Activated CD4-positive, alpha-beta T cell treated with anti-CD3 and anti-CD28 coated beads for 4 hours (primary cell): ENCODE results near the gene FYB1.
A peak's percentile ranks its signal among the peaks of the same experiment; 100 is the strongest.

Source experiments
- DNase-seq, 2 donors: peaks; one replicate each; pipeline ENCODE4 v3.0.0-alpha.2; 2020

FYB1 gene

GRCh38 chr5:39157701-39158100, 61.7 kb downstream of the FYB1 start:
- DNase-seq = no peak

DNA sequence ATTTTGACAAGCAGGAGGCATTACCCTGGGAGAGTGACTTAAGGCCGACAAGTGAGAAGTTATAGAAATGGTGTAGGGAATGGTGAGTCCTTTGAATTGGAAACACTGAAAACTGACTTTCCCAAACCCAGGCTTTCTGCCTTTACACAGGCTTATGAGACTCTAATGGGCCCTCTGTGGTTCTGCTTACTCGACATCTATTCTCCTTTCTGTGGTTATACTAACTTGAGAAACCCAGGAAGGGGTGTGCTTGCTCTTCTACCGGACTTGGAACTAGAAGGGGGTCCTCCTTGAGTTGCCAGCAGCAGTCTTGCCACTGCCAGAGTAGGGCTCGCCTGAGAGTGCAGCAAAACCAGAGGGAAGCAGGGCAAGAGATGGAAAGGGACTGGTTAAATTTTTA, 63.3 kb downstream of the FYB1 start:
- no peak for DNase-seq

- no peak for DNase-seq
These were observed 67.6 kb downstream of the FYB1 start for GRCh38 chr5:39151745-39152144.

DNA sequence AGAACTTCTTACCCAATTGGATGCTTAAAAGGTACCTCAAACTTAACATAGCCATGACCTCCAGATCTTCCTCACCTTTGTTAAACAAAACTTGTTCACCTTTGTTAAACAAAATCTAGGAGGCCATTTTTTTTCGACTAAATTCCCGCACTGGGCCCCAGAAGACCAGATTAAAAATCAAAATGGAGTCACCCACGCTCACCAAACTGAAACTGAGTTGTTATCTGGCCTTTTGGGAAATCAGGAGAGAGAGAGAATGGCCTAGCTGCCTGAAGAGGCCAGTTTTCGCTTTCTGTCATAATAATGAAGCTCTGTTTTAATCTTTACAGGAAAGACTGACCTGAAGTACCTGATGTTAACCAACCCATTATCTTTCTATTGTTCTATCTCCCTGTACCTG, 69.4 kb downstream of the FYB1 start:
- no peak for DNase-seq

GRCh38 chr5:39148983-39149534, 70.3 kb downstream of the FYB1 start:
- DNase-seq = no peak

GRCh38 chr5:39146831-39147540, 72.4 kb downstream of the FYB1 start:
- no peak for DNase-seq

DNA sequence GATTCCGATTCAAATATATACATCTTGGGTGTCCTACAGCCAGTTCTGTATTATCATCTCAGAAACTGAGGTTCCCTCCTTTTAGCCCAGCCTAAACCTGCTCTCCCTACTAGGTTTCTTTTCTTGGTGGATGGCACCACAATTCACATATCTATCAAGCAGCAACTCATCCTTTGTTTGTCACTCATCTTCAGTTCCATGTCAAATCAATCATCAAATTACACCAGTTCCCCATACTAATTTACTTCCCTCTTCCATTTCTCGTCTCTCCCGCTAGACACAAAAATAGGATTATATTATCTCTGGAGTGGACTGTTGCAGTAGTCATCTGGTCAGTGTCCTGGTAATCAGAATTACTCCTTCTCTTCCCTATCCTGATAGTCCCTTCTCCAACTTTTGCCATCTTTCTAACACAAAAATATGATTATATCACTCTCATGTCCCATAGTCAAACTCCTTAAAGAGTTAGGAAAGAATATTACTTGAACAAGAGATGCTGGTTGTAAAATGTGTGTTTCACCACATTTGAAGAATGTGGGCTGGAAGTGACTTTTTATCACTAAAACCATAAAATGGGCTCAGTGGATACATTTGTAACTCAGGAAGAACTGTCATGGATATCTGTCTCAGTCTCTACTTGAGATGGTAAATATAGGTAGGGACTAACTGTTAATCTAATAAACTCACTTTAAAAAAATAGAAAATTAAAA, 76.1 kb downstream of the FYB1 start:
- no peak for DNase-seq

GRCh38 chr5:39140558-39141168, 78.7 kb downstream of the FYB1 start:
- no peak for DNase-seq

DNA sequence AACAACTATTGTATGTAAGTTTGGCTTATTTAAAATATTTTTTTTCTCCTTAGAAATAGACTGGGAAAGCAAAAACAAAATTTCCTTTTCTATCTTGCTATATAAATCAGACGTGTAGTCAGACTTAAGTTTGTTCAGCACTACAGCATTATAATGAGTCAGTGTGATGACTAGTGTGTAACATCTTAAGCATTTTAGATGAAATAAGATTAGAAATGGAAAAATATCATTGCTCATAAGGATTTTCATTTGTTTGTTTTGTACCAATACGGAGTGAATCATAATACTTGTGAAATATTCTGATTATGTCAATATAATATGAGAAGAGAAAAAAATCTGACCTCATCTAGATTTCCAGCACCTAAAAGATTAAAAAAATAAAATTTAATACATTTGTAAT, 80.5 kb downstream of the FYB1 start:
- no peak for DNase-seq

- DNase-seq = peak; percentile 30 to 35
These were observed 81.4 kb downstream of the FYB1 start for GRCh38 chr5:39137819-39138451.

DNA sequence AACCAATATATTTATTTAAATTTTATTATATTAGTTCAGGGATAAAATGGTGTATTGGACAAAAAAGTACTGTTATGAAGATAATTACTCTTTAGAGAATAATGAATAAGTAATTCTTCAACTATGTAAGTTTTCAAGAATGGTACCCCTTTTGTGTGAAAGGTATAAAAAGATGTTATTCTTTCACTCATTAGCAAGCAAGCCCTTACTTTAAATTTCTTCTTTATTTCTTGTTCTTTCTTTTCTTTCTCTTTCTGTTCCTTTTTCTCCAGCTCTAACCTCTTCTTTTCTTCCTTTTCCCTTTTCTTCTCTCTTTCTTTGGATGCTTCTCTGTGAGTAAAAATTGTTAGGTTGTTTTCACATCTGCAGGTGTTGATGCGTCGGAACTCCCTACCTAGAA, 82.0 kb downstream of the FYB1 start:
- no peak for DNase-seq

DNA sequence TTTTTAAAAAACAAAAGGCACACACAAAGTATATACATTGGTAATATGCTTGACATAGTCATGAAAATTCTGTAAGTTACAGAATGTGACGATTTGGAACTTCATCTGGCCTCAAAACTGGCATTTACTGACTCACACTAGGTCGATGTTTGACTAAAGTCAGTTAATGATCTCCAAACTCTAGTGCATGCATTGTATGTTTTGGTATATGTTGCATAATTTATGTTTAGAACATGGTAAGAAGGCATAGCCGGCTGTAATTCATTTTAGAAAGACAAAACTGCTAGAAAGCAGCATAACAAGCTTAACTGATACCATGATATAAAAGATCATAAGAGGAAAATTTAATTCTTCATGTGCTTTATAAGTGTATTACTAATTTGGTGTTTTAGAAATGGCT, 86.6 kb downstream of the FYB1 start:
- no peak for DNase-seq

- DNase-seq = no peak
These were observed 87.3 kb downstream of the FYB1 start for GRCh38 chr5:39132128-39132447.

- DNase-seq = no peak
These were observed 87.9 kb downstream of the FYB1 start for GRCh38 chr5:39131210-39132127.

- DNase-seq = no peak
These were observed 88.6 kb downstream of the FYB1 start for GRCh38 chr5:39130716-39131115.

DNA sequence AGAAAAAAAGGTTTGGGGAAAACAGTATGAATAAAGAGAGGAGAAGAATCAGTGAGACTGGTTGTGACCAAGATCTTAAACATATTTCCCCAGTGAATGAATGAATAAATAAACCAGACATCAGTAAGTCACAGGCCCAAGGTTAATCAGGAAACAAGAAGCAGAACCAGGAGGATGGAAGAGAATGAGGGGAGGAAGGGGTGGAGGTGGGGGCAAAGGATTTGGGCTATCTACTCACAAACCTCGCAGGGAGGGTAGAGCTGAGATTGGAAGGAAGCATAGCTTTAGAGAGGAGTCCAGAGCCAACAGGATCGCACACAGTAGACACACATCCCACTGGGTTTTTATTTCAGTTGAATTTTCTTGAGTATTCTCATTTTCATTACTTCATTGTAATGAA, 97.4 kb downstream of the FYB1 start:
- DNase-seq = no peak

DNA sequence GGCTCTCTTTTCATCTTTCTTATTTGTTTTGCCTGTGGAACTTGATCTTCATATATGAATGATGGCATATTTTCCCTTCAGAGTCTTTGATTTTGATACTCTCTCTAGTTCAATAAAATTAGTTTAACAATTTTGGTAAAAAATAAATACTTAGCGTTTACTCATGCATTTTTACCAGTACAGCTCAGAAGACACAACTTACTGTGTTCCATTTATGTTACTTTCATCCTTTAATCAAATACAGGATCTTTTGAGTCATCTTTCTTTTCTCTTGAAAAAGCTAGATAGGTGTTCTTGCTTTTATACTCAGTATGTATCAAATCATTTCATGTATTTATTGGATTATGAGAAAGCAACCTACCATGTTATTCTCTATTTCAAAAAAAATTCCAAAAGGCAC, 98.0 kb downstream of the FYB1 start:
- no peak for DNase-seq

- DNase-seq = no peak
These were observed 99.3 kb downstream of the FYB1 start for GRCh38 chr5:39120052-39120420.

GRCh38 chr5:39119404-39120051, 99.8 kb downstream of the FYB1 start:
- no peak for DNase-seq

DNA sequence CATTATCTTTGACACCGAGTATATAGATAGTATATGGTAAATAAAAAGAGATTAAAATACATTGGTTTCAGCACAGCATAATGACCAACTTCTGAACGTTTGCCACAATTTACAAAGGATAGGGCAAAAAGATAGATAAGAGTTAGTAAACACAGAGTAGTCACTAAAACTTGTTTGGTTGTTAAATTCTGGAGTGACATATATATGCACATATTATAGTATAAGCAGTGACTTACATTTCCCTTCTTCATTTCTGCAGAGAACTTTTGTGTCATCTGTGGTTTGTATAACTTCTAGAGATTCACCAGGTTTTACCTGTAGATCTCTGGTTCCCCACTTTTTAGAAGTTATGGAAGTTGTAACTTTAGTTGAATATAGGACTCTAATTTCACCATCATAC, 100.7 kb downstream of the FYB1 start:
- DNase-seq = no peak

- no peak for DNase-seq
These were observed 102.0 kb downstream of the FYB1 start for GRCh38 chr5:39117401-39117800.
